NCI-H2196 (cell line): ENCODE results near the gene SP9.
A peak's percentile ranks its signal among the peaks of the same experiment; 100 is the strongest.
"Not testable (repeated sequence)": the region's sequence is repeated elsewhere in the genome, so short reads cannot be mapped to it uniquely, and the experiment has no call there.

Experiments used
- DNase-seq: peaks from one replicate; lab custom pipeline; 2025; ENCODE audit not compliant: unreplicated experiment; lab: John Stamatoyannopoulos, UW

Gene SP9

GRCh38 chr2:174344716-174345461, 10.1 kb downstream of the SP9 start:
- DNase-seq: peak; percentile 40

DNA sequence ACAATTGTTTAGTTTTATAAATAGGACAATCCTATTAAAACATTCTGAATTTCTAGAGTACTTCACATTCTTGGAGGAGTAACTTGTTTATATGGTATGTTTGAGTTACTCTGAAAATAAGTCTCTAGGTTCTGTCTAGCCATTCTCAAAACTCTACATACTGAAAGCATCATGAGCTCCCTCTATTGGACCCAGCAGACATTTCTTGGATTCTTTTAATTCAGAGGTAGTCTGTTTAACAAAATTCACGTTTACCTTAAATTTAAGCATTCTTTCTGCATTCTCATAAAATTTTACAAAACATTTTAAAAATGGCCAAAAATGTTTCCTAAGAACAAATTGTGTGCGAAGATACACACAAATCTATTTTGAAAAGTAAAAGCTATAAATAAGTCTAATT, 15.3 kb downstream of the SP9 start:
- DNase-seq: peak; percentile 26

GRCh38 chr2:174350593-174351181, 15.9 kb downstream of the SP9 start:
- DNase-seq: no peak

GRCh38 chr2:174353004-174353403, 18.2 kb downstream of the SP9 start:
- DNase-seq: no peak

DNA sequence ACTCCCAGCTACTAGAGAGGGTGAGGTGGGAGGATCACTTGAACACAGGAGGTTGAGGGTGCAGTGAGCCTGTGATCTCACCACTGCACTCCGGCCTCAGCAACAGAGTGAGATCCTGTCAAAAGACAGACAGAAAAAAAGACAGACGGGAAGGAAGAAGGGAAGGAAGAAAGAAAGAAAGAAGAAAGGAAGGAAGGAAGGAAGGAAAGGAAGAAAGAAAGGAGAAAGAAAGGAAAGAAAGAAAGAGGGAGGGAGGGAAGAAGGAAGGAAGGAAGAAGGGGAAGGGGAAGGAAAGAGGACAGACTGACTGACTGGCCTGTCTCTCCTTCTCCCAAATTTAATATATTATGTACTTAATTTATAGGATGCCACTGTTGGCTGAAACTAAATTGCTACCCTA, 21.6 kb downstream of the SP9 start:
- no peak for DNase-seq

DNA sequence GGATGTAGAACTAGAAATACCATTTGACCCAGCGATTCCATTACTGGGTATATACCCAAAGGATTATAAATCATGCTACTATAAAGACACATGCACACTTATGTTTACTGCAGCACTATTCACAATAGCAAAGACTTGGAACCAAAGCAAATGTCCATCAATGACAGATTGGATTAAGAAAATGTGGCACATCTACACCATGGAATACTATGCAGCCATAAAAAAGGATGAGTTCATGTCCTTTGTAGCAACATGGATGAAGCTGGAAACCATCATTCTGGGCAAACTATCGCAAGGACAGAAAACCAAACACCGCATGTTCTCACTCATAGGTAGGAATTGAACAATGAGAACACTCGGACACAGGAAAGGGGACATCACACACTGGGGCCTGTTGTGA, 24.9 kb downstream of the SP9 start:
- not testable (repeated sequence) for DNase-seq

- no peak for DNase-seq
Measured at GRCh38 chr2:174362949-174363348, 28.2 kb downstream of the SP9 start.

DNA sequence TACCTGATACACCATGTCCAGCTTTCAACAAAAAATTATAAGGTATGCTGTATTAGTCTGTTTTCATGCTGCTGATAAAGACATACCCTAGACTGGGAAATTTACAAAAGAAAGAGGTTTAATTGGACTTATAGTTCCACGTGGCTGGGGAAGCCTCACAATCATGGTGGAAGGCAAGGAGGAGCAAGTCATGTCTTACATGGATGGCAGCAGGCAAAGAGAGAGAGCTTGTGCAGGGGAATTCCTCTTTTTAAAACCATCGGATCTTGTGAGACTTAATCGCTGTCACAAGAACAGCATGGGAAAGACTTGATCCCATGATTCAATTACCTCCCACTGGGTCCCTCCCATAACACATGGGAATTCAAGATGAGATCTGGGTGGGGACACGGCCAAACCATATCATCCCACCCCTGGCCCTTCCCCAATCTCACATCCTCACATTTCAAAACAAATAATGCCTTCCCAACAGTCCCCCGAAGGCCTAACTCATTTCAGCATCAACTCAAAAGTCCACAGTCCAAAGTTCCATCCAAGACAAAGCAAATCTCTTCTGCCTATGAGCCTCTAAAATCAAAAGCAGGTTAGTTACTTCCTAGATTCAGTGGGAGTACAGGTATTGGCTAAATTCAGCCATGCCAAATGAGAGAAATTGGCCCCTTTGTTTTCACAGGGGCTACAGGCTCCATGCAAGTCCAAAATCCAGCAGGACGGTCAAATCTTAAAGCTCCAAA, 28.9 kb downstream of the SP9 start:
- DNase-seq: not testable (repeated sequence)

DNA sequence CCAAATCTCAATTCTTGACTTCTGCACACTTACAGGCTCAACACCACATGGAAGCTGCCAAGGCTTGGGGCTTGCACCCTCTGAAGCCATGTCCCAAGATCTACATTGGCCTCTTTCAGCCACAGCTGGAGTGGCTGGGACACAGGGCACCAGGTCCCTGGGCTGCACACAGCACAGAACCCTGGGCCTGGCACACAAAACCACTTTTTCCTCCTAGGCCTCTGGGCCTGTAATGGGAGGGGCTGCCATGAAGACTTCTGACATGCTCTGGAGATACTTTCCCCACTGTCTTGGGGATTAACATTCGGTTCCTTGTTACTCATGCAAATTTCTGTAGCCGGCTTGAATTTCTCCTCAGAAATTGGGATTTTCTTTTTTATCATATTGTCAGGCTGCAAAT, 29.9 kb downstream of the SP9 start:
- no peak for DNase-seq

DNA sequence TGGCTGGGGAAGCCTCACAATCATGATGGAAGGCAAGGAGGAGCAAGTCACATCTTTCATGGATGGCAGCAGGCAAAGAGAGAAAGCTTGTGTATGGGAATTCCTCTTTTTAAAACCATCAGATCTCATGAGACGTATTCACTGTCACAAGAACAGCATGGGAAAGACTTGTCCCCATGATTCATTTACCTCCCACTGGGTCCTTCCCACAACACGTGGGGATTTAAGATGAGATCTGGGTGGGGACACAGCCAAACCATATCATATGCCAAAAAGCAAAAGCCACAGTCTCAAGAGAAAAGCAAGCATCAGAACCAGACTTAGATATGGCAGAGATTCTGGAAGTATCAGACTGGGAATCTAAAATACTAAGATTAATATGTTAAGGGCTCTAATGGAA, 30.8 kb downstream of the SP9 start:
- DNase-seq: no peak

- no peak for DNase-seq
Measured at GRCh38 chr2:174368691-174369090, 33.9 kb downstream of the SP9 start.

GRCh38 chr2:174376967-174377366, 42.2 kb downstream of the SP9 start:
- DNase-seq: no peak

GRCh38 chr2:174383796-174384195, 49.0 kb downstream of the SP9 start:
- DNase-seq: no peak

GRCh38 chr2:174385201-174385600, 50.4 kb downstream of the SP9 start:
- DNase-seq: no peak
